ENCODE data around the gene TRIP4.
A peak's percentile ranks its signal among the peaks of the same experiment; 100 is the strongest.
"Not testable (repeated sequence)": the region's sequence is repeated elsewhere in the genome, so short reads cannot be mapped to it uniquely, and the experiment has no call there.

TRIP4 gene

GRCh38 chr15:64490598-64491259 is 103.1 kb downstream of the TRIP4 start:
- DNase-seq = no peak

GRCh38 chr15:64493641-64494040 is 106.0 kb downstream of the TRIP4 start:
- DNase-seq = no peak

GRCh38 chr15:64495968-64496367 is 108.3 kb downstream of the TRIP4 start:
- not testable (repeated sequence) for DNase-seq

- DNase-seq = no peak
Measured at GRCh38 chr15:64500695-64501395, 113.2 kb downstream of the TRIP4 start.

- DNase-seq = peak; percentile 34
Measured at GRCh38 chr15:64501396-64501715, 113.7 kb downstream of the TRIP4 start.

GRCh38 chr15:64502151-64502550 is 114.5 kb downstream of the TRIP4 start:
- DNase-seq = no peak

- DNase-seq = no peak
Measured at GRCh38 chr15:64502551-64502950, 114.9 kb downstream of the TRIP4 start.

- DNase-seq = peak; percentile 2
Measured at GRCh38 chr15:64503197-64503596, 115.6 kb downstream of the TRIP4 start.

- no peak for DNase-seq
Measured at GRCh38 chr15:64503640-64504039, 116.0 kb downstream of the TRIP4 start.

Measured in DMS53 (cell line).